ENCODE results near the gene PPM1H.
"Not testable (repeated sequence)": the region's sequence is repeated elsewhere in the genome, so short reads cannot be mapped to it uniquely, and the experiment has no call there.

The PPM1H gene

GRCh38 chr12:62942316-62942715, 7.4 kb upstream of the PPM1H start:
- DNase-seq = not testable (repeated sequence)

DNA sequence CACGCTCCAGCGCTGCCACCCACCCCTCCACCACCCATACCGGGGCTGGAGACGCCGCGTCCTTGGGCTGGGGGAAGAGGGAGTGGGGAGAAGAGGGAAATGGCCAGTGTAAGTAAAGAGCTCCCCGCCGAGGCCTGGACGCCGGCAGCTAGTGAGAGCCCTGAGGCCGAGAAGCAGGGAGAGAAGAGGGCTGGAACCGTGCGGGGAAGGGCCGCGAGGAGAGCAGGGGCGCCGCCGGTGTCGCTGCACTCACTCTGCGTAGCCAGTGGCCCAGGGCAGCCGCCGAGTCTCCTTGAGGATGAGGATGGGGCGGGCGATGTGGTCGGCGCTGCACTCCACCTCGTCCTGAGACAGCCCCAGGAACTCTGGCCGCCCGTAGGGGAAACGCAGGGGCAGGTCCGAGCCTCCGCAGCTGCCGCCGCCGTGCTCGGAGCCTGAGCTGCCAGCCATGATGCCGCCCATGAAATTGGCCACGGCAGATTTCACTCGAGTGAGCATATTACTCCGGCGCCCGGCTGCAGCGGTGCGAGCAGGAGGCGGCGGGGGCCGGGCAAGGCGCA, 631 bp downstream of the PPM1H start:
- DNase-seq = peak; percentile 52

DNA sequence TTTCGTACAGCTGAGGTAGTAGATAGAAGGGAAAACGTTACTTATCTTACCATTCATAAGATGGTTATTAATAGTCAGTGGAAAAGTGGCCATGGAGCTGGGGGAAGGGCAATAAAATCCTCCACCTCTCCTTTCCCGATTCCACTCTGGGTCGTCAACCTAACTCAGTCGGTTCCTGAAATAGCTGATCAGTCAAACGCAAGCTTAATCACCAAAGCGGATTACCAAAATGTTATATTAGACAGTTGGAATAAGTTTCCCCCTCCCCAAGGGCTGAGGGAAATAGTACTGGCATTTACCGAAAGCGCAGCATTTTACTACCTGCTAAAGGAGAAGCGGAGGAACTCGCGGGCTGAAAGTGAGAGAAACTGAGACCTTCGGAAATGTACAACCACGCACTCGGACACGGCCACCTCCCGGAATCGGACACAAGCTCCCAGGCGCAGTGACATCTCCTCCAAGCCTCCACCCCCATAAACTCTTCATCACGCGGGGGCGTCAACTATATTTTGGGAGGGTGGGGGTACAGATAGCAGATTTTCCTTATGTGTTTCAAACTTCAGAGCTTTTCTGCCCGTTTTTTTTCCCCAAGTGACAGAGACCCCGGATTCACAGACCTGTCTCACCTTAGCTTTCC, 1.2 kb downstream of the PPM1H start:
- DNase-seq = peak; percentile 28

DNA sequence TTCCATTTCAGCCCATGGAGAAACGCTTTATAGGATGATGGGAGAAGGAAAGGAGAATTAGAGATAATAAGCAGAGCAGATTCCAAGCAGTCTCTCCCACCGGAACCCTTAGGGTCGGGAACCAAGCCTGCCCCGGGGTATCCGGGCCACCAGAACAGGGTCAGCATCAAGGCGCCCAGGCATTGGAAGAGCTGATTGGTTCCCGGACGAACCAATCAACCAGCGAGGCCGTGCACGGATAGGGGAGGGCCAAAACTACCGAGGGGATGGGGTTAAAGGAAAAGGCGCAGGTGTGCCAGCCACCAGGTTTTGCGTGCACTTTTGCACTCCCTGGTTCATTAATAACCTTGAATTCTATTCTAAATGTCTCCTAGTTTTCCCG, 1.7 kb downstream of the PPM1H start:
- DNase-seq = peak; percentile 87

- no peak for DNase-seq
Observed at GRCh38 chr12:62931477-62931876, 3.5 kb downstream of the PPM1H start.

GRCh38 chr12:62930546-62931425, 4.2 kb downstream of the PPM1H start:
- DNase-seq = no peak

- DNase-seq = no peak
Observed at GRCh38 chr12:62928632-62929031, 6.3 kb downstream of the PPM1H start.

DNA sequence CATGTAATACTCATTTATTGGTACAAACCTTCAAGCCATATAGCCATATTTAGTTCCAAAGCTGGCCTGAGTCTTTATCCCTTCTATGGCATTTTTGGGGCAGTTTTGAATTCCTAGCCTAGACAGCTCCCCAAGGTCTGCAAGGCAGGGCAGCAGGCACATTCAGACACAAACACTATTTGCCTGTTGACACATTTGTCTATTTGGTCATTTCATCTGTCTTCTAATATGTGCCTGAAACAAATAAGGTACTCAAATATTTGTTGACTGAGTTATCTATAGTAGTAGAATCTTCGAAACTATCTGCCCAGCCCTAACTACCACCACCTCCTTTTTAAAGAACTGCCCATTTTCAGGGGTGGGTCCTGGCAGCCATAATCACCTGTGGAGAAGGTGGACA, 9.3 kb downstream of the PPM1H start:
- DNase-seq = no peak

GRCh38 chr12:62924084-62924483, 10.9 kb downstream of the PPM1H start:
- DNase-seq = no peak

GRCh38 chr12:62922539-62922938, 12.4 kb downstream of the PPM1H start:
- no peak for DNase-seq

DNA sequence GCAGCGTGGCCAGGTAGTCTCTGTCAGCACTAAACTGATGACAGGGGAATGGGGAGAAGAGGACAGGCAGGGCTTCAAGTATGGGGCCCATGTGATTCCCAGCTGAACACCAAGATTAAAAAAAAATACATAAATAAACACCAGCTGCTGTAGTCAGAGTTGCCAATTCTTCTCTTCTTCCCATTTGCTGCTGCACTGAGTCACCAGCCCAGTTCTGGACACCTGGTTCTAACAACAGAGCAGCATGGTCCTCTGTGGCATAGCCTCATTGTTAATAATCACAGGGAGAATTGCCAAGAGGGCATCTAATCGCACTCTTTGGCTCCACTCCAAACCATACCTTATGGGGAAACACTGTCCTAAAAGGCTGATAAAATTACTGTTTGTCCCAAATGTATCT, 15.1 kb downstream of the PPM1H start:
- peak; percentile 55 for DNase-seq

DNA sequence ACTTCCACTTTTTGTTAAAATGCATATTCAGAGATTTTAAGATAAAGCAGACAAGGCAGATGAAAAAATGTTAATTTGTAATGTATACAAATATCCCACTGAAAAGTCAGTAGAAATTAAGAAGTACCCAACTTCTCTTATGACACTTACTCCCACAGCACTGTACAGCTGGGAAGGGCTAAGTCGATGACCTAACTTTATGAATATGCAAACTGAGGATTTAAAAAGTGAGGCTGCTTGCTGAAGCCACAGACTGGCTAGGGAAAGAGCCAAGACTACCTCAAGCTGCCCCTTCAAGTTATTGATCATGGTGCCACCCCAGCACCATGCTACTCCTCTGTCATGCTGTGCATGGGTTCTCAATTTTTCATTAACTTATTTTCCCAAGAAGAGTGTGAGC, 17.0 kb downstream of the PPM1H start:
- no peak for DNase-seq

DNA sequence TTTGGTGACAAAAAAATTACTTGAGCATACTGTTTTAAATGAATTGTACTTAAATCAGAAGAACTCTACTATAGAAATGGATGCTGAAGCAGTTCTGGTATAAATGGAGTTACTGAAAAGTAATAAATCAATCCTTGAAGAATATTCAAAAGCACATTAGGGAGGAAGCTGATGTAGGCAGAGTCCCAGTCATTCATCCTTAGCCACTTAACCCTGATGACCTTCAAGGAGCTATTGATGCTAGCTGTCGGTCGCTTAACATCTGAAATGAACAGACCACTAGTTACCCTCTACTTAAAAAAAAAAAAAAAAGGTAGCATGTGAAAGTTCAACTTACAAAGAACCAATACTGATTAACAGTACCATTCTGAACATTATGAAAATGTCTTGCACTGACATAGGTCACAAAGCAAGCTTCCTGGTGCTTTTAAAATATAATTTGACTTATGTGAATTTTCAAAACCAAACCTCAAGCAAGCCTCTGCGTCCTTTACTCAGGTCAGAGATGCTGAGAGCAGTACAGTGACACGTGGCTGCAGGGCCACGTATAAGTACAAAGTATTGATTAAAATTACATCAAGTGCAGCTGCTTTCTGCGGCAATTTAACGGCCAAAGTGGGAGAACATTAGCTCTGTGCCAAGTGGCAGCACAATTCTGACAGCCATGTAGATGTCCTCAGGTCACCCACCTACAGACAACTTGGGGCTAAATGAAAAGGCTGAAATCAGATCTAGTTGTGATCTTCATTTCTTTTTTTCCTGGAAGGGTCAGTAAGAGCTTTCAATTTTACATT, 18.1 kb downstream of the PPM1H start:
- peak; percentile 18 for DNase-seq

DNA sequence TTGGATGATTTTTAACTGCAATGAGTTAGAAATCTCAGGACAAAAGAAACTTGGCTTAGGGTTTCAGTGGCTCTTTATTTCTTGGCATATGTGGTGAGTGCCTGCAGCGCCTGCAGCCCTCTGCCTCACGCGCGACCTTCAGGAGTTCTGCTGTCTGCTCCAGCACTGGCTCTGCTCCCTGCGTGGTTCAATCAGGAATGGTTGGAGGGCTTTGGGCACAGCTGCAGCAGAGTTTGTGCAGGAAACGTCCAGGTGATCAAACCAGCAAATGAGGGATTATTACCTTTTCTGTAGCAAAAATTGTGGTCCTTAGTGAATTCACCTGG, 19.8 kb downstream of the PPM1H start:
- no peak for DNase-seq

- DNase-seq = no peak
Observed at GRCh38 chr12:62914443-62915203, 20.3 kb downstream of the PPM1H start.

GRCh38 chr12:62913380-62913779, 21.6 kb downstream of the PPM1H start:
- no peak for DNase-seq

- no peak for DNase-seq
Observed at GRCh38 chr12:62912644-62913043, 22.3 kb downstream of the PPM1H start.

- no peak for DNase-seq
Observed at GRCh38 chr12:62911286-62911685, 23.7 kb downstream of the PPM1H start.

GRCh38 chr12:62910549-62911169, 24.3 kb downstream of the PPM1H start:
- DNase-seq = no peak

DNA sequence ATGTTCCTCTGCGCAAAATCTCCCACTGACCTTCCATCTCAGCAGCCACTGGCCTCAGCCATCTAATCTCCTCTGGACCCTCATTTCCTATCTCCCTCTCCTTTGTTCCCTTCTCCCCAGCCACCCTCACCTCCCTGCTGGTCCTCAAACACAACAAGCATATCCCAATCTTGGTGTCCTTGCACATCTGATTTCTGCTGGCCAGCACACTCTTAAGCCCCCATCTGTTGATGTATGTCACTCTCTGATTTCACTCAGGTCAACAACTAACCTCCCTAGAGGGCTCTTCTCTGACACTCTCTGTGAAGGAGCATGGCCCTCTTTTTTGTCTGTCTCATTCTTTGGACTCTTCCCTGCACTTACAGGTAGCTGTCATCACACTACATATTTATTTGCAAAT, 25.6 kb downstream of the PPM1H start:
- DNase-seq = no peak

- no peak for DNase-seq
Observed at GRCh38 chr12:62908674-62909073, 26.3 kb downstream of the PPM1H start.

- no peak for DNase-seq
Observed at GRCh38 chr12:62907561-62907960, 27.4 kb downstream of the PPM1H start.
